ENCODE data around the gene CROCC2.
A peak's percentile ranks its signal among the peaks of the same experiment; 100 is the strongest.

The CROCC2 gene

GRCh38 chr2:240911641-240912265 is 5.6 kb downstream of the CROCC2 start:
- no peak for DNase-seq

GRCh38 chr2:240912878-240913809 is 7.0 kb downstream of the CROCC2 start:
- no peak for DNase-seq

- DNase-seq = peak; percentile 88
Observed at GRCh38 chr2:240913810-240914644, 7.9 kb downstream of the CROCC2 start.

- no peak for DNase-seq
Observed at GRCh38 chr2:240914645-240915525, 8.7 kb downstream of the CROCC2 start.

GRCh38 chr2:240915526-240916341 is 9.6 kb downstream of the CROCC2 start:
- DNase-seq = no peak

- no peak for DNase-seq
Observed at GRCh38 chr2:240916571-240917008, 10.5 kb downstream of the CROCC2 start.

GRCh38 chr2:240917009-240917683 is 11.0 kb downstream of the CROCC2 start:
- DNase-seq = no peak

GRCh38 chr2:240917684-240918257 is 11.6 kb downstream of the CROCC2 start:
- no peak for DNase-seq

- no peak for DNase-seq
Observed at GRCh38 chr2:240918258-240919091, 12.3 kb downstream of the CROCC2 start.

GRCh38 chr2:240919161-240919781 is 13.1 kb downstream of the CROCC2 start:
- DNase-seq = no peak

GRCh38 chr2:240919786-240920782 is 13.9 kb downstream of the CROCC2 start:
- peak; percentile 52 for DNase-seq

GRCh38 chr2:240920783-240921231 is 14.7 kb downstream of the CROCC2 start:
- DNase-seq = peak; percentile 50

- peak; percentile 41 for DNase-seq
Observed at GRCh38 chr2:240921311-240921994, 15.3 kb downstream of the CROCC2 start.

- DNase-seq = no peak
Observed at GRCh38 chr2:240921995-240922244, 15.8 kb downstream of the CROCC2 start.

GRCh38 chr2:240922245-240922981 is 16.3 kb downstream of the CROCC2 start:
- peak; percentile 51 for DNase-seq

- peak; percentile 43 for DNase-seq
Observed at GRCh38 chr2:240922982-240923537, 16.9 kb downstream of the CROCC2 start.

Data from activated CD8-positive, alpha-beta memory T cell treated with anti-CD3 and anti-CD28 coated beads for 24 hours (primary cell).